Thyroid gland (tissue), 4 donors: ENCODE results near the gene BLOC1S5.

ENCODE experiments used
- CTCF ChIP-seq, 6 experiments: fragments of 200-600 bp in 3 of 6; fragments of 450-650 bp in 3 of 6; sonication (generic) in 3 of 6; IDR thresholded peaks; one replicate each; pipeline ENCODE4 v1.5.1; 2016 to 2019; ENCODE audit warnings: antibody characterized with exemption in 6 of 6, mild to moderate bottlenecking in 2 of 6, inconsistent platforms in 1 of 6, moderate library complexity in 1 of 6
- POLR2A ChIP-seq, 2 donors: fragments of 450-650 bp; IDR thresholded peaks; one replicate each; pipeline ENCODE4 v1.6.1; 2017; ENCODE audit warnings: antibody characterized with exemption in 2 of 2, mild to moderate bottlenecking in 2 of 2, moderate library complexity in 1 of 2

GRCh38 chr6:7997286-7997685, 66.9 kb downstream of the BLOC1S5 start:
- TF ChIP-seq CTCF (IDR thresholded peaks at IDR 0.05) = no peak
- no peak for TF ChIP-seq POLR2A (IDR thresholded peaks at IDR 0.05)
